Mucosa of descending colon (tissue), 3 donors: Measurements from ENCODE around the gene HMBS. TPM values are rescaled to one million over a fixed set of nuclear protein-coding genes. Genes with fewer than 3 reads are reported as not detected.

ENCODE experiments used
- ATAC-seq: fragments of 200-7000 bp; cut with Tn5 transposase; one replicate; pipeline ENCODE4 v1.9.1; 2020; ENCODE audit warnings: mild to moderate bottlenecking, moderate library complexity
- DNase-seq, 3 donors: peaks; one replicate each; pipeline ENCODE4 v3.0.0-alpha.2; 2020
- H3K36me3 ChIP-seq: fragments of 200-600 bp; one replicate; pipeline ENCODE4 v1.8.0; 2021; ENCODE audit warnings: low read depth, mild to moderate bottlenecking
- H3K4me1 ChIP-seq: fragments of 200-600 bp; one replicate; pipeline ENCODE4 v1.8.0; 2021; ENCODE audit warnings: low read depth, mild to moderate bottlenecking
- H3K4me3 ChIP-seq: fragments of 200-600 bp; one replicate; pipeline ENCODE4 v1.8.0; 2021; ENCODE audit warnings: mild to moderate bottlenecking
- H3K9me3 ChIP-seq: fragments of 200-600 bp; one replicate; pipeline ENCODE4 v1.8.0; 2021; ENCODE audit warnings: mild to moderate bottlenecking
- intact Hi-C, 2 donors: fragments of 100-400 bp; cut with DNase I in 1 of 2; cut with micrococcal nuclease in 1 of 2; formaldehyde crosslinking; loops; one replicate each; pipeline versions ENCODE4 v1.11.0 to v1.11.1; 2022; cut with DNase I, micrococcal nuclease
- total RNA-seq, 3 donors: library from RNA; stranded (reverse); fragmentation: NEBNext Ultra II Directional in 2 of 3; extraction: Animal tissue kit (Norgen Biotek cat#: 25700) in 2 of 3; gene quantifications; one replicate each; pipeline versions ENCODE4 v1.2.1 to v1.2.4, GENCODE V29; 2021 to 2023
- TF ChIP-seq, protein P1 (sequence below): fragments of 200-600 bp; IDR thresholded peaks from one replicate; pipeline ENCODE4 v1.8.0; 2022; ENCODE audit warnings: antibody characterized with exemption, mild to moderate bottlenecking
- donor health status: DM: no; HTN: no; CAD: no; lungs with moderate emphysema.
- donor health status: DM: no; HTN: no; CAD: no.
- donor health status: DM: no; HTN: yes; CAD: no.

HMBS gene
- total RNA-seq, 3 donors from 2014 or later, result 17.2 to 27.8 (median 19.5) TPM

DNA sequence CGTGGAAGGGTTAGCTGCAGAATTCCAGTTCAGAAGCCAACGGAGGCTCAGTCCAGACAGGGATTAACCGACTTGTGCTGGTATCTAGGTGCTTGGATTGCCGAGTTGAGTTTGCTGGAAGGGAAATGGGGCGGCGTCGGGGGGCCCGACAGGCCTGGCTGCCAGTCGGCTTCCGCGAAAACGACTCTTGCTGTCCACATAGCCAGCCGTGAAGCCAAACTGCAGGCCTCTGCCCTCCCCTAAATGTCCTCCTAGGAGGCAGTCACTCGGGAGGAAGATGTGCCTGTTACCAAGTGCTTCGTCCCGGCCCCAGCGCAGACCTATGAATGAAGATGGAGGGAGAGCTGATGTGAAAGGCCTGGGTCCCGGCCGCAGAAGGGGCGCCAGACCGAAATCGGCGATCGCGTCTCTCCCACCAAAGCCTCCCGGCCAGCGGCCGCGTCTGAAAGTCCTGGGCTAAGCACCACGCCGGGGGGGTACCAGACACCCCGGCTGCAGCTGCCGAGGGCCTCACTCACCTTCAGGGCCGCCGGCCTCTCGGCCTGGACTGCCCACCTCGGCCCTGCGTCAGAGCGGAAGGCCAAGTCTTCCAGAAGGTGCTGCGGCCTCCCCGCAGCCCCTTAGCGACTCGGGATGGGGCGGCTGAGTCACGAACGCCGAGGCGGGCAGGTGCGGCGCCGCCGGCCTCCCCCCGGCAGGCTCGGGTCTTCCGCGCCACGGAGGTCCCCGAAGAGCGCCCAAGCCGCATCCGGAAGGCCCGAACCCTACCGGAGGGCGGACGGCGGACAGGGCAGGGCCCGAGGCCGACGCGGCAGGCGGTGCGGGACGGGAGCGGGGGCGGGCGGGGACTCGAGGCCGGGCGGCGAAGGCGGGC lies 9.5 kb downstream of the HMBS start:
- H3K4me3 ChIP-seq, result peak overlapping the region; percentile 73
- intact Hi-C loops, result no loop called here
- no peaks in the 10 kb centered on the region for H3K36me3 ChIP-seq
- TF ChIP-seq, protein P1, sequence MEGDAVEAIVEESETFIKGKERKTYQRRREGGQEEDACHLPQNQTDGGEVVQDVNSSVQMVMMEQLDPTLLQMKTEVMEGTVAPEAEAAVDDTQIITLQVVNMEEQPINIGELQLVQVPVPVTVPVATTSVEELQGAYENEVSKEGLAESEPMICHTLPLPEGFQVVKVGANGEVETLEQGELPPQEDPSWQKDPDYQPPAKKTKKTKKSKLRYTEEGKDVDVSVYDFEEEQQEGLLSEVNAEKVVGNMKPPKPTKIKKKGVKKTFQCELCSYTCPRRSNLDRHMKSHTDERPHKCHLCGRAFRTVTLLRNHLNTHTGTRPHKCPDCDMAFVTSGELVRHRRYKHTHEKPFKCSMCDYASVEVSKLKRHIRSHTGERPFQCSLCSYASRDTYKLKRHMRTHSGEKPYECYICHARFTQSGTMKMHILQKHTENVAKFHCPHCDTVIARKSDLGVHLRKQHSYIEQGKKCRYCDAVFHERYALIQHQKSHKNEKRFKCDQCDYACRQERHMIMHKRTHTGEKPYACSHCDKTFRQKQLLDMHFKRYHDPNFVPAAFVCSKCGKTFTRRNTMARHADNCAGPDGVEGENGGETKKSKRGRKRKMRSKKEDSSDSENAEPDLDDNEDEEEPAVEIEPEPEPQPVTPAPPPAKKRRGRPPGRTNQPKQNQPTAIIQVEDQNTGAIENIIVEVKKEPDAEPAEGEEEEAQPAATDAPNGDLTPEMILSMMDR, result no peak
- peak in 2 of 3 donors; percentile 47 to 72 for DNase-seq
- no peaks in the 10 kb centered on the region for H3K9me3 ChIP-seq
- H3K4me1 ChIP-seq, result peaks cover 16% of the 10 kb centered on the region
- ATAC-seq, result peak; percentile 41

DNA sequence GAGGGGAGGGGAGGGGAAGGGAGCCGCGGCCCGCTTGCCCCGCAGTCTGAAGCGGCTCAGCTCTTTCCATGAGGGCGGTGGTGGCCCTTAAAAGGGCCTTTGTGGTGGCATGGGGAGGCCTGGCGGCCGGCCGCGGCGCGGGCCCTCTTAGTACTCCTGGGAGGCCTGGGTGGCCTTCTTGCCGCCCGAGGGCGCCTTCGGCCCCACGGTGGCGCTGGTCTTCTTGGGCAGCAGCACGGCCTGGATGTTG lies 10.1 kb downstream of the HMBS start:
- peak overlapping the region; percentile 73 for H3K4me3 ChIP-seq
- no peaks in the 10 kb centered on the region for H3K36me3 ChIP-seq
- no peaks in the 10 kb centered on the region for H3K9me3 ChIP-seq
- intact Hi-C loops, result no loop called here
- H3K4me1 ChIP-seq, result peaks cover 16% of the 10 kb centered on the region
- DNase-seq, result peak; percentile 89 to 92 (median 92)
- ATAC-seq, result peak; percentile 86
- TF ChIP-seq, protein P1, result peak; percentile 84

DNA sequence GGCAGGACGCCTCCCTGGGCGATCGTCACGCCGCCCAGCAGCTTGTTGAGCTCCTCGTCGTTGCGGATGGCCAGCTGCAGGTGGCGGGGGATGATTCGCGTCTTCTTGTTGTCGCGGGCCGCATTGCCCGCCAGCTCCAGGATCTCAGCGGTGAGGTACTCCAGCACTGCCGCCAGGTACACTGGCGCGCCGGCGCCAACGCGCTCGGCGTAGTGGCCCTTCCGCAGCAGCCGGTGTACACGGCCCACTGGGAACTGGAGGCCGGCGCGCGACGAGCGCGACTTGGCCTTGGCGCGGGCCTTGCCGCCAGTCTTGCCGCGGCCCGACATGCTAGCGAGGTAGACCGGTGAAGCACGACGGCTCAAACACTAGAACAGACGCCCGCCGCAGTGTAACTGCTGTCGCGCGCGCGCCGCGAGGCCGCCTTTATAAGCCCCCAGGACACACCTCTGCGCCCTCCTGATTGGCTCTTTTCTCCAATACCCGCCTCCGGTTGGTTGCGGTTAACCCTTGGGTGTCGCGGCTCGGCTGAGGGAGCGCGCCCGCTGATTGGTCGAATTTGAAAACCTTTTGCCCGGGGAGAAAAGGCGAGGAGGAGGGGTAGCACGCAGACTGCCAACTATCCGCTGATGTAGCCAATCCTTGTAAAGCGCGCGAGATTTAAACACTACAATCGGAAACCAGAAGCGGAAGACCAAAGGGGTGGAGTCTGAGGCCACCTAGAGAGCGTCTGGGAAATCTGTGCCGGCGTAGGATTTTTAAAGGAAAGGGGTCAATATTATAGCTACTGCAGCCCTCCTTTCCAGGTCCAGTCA lies 10.6 kb downstream of the HMBS start:
- DNase-seq, result peak; percentile 98 to 99 (median 98)

DNA sequence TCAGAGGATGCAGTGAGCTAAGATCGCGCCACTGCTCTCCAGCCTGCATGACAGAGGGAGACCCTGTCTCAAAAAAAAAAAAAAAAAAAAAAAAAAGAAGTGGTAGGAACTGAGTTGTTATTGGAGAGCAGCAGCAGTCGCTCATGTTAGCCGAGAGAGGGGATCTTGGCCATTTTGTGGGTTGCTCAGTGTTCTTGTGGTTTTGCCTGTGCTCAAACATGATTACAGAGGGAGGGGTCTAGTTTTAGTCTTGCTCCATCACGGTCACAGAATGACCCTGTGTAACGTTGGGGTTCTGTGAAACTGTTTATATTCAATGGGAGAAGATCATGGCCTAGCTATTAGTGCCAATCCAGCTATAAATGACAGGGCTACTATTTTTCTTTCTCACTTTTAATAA lies 15.0 kb downstream of the HMBS start:
- ATAC-seq (no peak), DNase-seq (no peak)
- H3K4me1 ChIP-seq, result peaks cover 22% of the 10 kb centered on the region
- H3K9me3 ChIP-seq, result no peaks in the 10 kb centered on the region
- TF ChIP-seq, protein P1, result no peak
- intact Hi-C loops, result no loop called here
- H3K4me3 ChIP-seq, result no peak overlapping the region
- H3K36me3 ChIP-seq, result no peaks in the 10 kb centered on the region

More for the DNA sequence above, 10.6 kb downstream of the HMBS start:
- peak; percentile 92 for ATAC-seq
- Histone ChIP-seq H3K4me1 (peaks cover 18% of the 10 kb centered on the region), H3K9me3 (no peaks in the 10 kb centered on the region), H3K4me3 (peak overlapping the region; percentile 73), H3K36me3 (no peaks in the 10 kb centered on the region)
- TF ChIP-seq, protein P1, result no peak
- intact Hi-C loops, result no loop called here

DNA sequence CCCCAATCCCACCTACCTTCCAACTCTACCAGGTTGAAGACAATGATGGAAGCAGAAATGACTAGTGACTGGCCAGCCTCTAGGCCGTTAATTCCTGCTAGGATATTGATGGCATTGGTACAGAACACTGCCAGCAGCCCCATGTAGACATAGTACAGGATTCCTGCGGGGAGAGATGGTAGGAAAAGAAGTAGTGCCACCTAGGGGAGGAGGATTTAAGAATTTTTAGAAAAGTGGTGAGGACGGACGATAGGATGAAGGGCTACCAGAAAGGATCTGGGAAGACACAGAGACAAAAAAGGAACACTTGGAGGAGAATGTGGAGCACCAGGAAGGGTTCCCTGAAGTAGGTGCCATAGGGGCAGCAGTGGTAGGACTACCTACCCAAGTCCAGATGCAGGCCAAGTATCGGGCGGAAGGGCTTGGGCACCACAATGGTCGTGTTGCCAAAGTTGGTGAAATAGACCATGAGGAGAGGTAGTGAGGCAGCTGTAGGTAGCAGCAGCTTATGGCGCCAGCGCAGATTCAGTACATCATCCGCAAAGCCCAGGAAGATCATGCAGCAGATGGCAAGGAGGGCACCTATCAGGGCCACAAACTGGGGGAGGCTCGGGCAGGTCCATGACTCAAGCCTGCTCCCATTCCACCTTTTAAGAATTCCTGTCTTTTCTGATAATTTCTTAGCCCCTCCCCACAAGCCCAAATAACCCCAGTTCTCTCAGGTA lies 15.7 kb downstream of the HMBS start:
- Histone ChIP-seq H3K36me3 (no peaks in the 10 kb centered on the region), H3K9me3 (no peaks in the 10 kb centered on the region), H3K4me3 (no peak overlapping the region), H3K4me1 (peaks cover 22% of the 10 kb centered on the region)
- TF ChIP-seq, protein P1, result no peak
- no peak for ATAC-seq
- intact Hi-C loops, result no loop called here
- DNase-seq, result peak in 1 of 3 donors; percentile 20
